OCI-LY7 (cell line): ENCODE data around the gene UBE2J2. TPM values are rescaled to one million over a fixed set of nuclear protein-coding genes. Genes with fewer than 3 reads are reported as not detected.

Source experiments
- BruUV-seq: library from RNA; stranded (reverse); fragments of 400-500 nt; replicated peaks from 2 replicates; lab custom pipeline; 2021; lab: Mats Ljungman, UMichigan
- CTCF ChIA-PET: fragments of 300-600 bp; sonication (Branson Sonifier 250); formaldehyde crosslinking; loops from one replicate; lab custom pipeline; 2022; ENCODE audit warnings: antibody characterized with exemption; ENCODE audit not compliant: unreplicated experiment; lab: Charles Lee
- POLR2A ChIA-PET: fragments of 300-600 bp; sonication (Branson Sonifier 250); formaldehyde crosslinking; loops from one replicate; lab custom pipeline; 2022; ENCODE audit warnings: antibody characterized with exemption; lab: Charles Lee
- DNase-seq: peaks from one replicate; pipeline ENCODE4 v3.0.0-alpha.2; 2015; ENCODE audit warnings: low spot score
- H2AFZ ChIP-seq: fragments of 200-600 bp; sonication (generic), shearing (Covaris generic); 2 replicates; pipeline ENCODE4 v1.6.1; 2014; ENCODE audit warnings: mild to moderate bottlenecking, antibody characterized with exemption, low read length, moderate library complexity
- H3K27ac ChIP-seq: fragments of 200-600 bp; sonication (generic); 2 replicates; pipeline ENCODE4 v1.5.1; 2014; ENCODE audit warnings: mixed run types, low read depth, mild to moderate bottlenecking, moderate library complexity, low read length, inconsistent platforms; ENCODE audit not compliant: poor library complexity, severe bottlenecking
- H3K36me3 ChIP-seq: fragments of 200-600 bp; sonication (generic); 2 replicates; pipeline ENCODE4 v1.6.1; 2014; ENCODE audit warnings: mild to moderate bottlenecking, antibody characterized with exemption, low read length, moderate library complexity, mixed read lengths; ENCODE audit not compliant: insufficient read depth
- H3K4me1 ChIP-seq: fragments of 200-600 bp; sonication (generic); 2 replicates; pipeline ENCODE4 v1.5.1; 2014; ENCODE audit warnings: mild to moderate bottlenecking, low read length; ENCODE audit not compliant: insufficient read depth, poor library complexity, severe bottlenecking
- H3K4me2 ChIP-seq: fragments of 200-600 bp; sonication (generic); 2 replicates; pipeline ENCODE4 v1.6.1; 2014; ENCODE audit warnings: mild to moderate bottlenecking, low read length
- H3K4me3 ChIP-seq: fragments of 200-600 bp; sonication (generic); 2 replicates; pipeline ENCODE4 v1.5.1; 2014; ENCODE audit warnings: mild to moderate bottlenecking, low read depth, low read length; ENCODE audit not compliant: poor library complexity, severe bottlenecking
- H3K79me2 ChIP-seq: fragments of 200-600 bp; sonication (generic); 2 replicates; pipeline ENCODE4 v1.6.1; 2016; ENCODE audit warnings: low read depth, mild to moderate bottlenecking, low read length, moderate library complexity, mixed read lengths; ENCODE audit not compliant: insufficient read depth
- H3K9me2 ChIP-seq: fragments of 200-600 bp; sonication (generic); 2 replicates; pipeline ENCODE4 v1.6.1; 2016; ENCODE audit warnings: mild to moderate bottlenecking, low read length, mixed read lengths; ENCODE audit not compliant: insufficient read depth
- H3K9me3 ChIP-seq: fragments of 200-600 bp; sonication (generic); 2 replicates; pipeline ENCODE4 v1.6.1; 2014; ENCODE audit warnings: mild to moderate bottlenecking, mixed run types, low read length, mixed read lengths
- H4K20me1 ChIP-seq: fragments of 200-600 bp; sonication (generic); 2 replicates; pipeline ENCODE4 v1.6.1; 2014; ENCODE audit warnings: mild to moderate bottlenecking, antibody characterized with exemption, low read length, moderate library complexity, mixed read lengths; ENCODE audit not compliant: insufficient read depth
- EZH2phosphoT487 ChIP-seq: fragments of 200-600 bp; sonication (generic); IDR thresholded peaks from 2 replicates; pipeline ENCODE4 v1.6.1; 2018; ENCODE audit warnings: low read depth, borderline replicate concordance, mild to moderate bottlenecking, mixed run types, antibody characterized with exemption, low read length, moderate library complexity, mixed read lengths
- intact Hi-C: fragments of 100-400 bp; cut with micrococcal nuclease; formaldehyde crosslinking; loops from one replicate; pipeline ENCODE4 v1.10.0; 2022; ENCODE audit not compliant: unreplicated experiment
- total RNA-seq, 2 experiments: library from RNA; depleted of rRNA in 1 of 2; stranded (reverse); fragments of >200 nt in 1 of 2; shearing (Covaris generic) in 1 of 2; gene quantifications; 2 replicates each; pipeline ENCODE4 v1.2.3, GENCODE V29; 2014 to 2022
- TF ChIP-seq, protein P1 (sequence below): fragments of 200-600 bp; sonication (generic); conservative IDR thresholded peaks from 2 replicates; pipeline ENCODE4 v1.5.1; 2014; ENCODE audit warnings: mild to moderate bottlenecking, antibody characterized with exemption, low read length, moderate library complexity, mixed read lengths

UBE2J2 gene
- total RNA-seq, 2 experiments from 2014 or later, result 69.2 to 88.7 TPM

GRCh38 chr1:1270813-1271212 lies 2.8 kb downstream of the UBE2J2 start:
- intact Hi-C loops, result no loop called here
- ChIA-PET CTCF (no interaction called here), POLR2A (no interaction called here)
- DNase-seq, result no peak
- Histone ChIP-seq H3K4me1 (peaks cover 26% of the 10 kb centered on the region), H3K27ac (no peak overlapping the region), H3K9me3 (no peaks in the 10 kb centered on the region), H3K36me3 (peaks cover 52% of the 10 kb centered on the region), H3K9me2 (no peaks in the 10 kb centered on the region), H3K4me3 (peak overlapping the region; percentile 2), H3K4me2 (peak overlapping the region; percentile 35; the same call in 1 of the 2 replicates), H2AFZ (no peak overlapping the region), H3K79me2 (peaks cover 39% of the 10 kb centered on the region), H4K20me1 (0 out of 2 replicates have a peak, but pooled peaks cover 12% of the 10 kb centered on the region)
- TF ChIP-seq, protein P1, sequence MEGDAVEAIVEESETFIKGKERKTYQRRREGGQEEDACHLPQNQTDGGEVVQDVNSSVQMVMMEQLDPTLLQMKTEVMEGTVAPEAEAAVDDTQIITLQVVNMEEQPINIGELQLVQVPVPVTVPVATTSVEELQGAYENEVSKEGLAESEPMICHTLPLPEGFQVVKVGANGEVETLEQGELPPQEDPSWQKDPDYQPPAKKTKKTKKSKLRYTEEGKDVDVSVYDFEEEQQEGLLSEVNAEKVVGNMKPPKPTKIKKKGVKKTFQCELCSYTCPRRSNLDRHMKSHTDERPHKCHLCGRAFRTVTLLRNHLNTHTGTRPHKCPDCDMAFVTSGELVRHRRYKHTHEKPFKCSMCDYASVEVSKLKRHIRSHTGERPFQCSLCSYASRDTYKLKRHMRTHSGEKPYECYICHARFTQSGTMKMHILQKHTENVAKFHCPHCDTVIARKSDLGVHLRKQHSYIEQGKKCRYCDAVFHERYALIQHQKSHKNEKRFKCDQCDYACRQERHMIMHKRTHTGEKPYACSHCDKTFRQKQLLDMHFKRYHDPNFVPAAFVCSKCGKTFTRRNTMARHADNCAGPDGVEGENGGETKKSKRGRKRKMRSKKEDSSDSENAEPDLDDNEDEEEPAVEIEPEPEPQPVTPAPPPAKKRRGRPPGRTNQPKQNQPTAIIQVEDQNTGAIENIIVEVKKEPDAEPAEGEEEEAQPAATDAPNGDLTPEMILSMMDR, result no peak
- TF ChIP-seq EZH2phosphoT487, result no peak
- no TSS peak for BruUV-seq

DNA sequence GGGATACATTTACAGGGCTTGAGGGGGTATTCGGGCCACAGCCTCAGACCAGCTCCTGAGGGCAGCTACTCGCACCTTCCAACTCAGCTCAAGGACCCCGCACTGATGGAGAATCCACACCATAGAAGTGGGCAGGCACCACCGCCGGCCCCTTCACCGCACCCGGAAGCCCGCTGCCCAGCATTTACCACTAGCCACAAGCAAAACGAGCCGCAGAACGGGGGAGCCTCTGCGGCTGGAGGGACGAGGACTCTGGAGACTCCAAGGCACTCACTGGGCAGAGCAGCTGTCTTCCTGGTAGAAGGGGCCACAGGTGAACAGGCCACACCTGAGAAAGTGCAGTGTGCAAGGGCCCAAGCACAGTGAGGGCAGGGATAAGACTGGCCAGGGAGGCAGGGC lies 5.4 kb downstream of the UBE2J2 start:
- Histone ChIP-seq H3K4me1 (peaks cover 19% of the 10 kb centered on the region), H2AFZ (no peak overlapping the region), H3K36me3 (peaks cover 73% of the 10 kb centered on the region), H3K9me3 (no peaks in the 10 kb centered on the region), H3K4me3 (no peak overlapping the region), H3K4me2 (no peak overlapping the region), H3K27ac (no peak overlapping the region), H3K9me2 (no peaks in the 10 kb centered on the region), H3K79me2 (peaks cover 39% of the 10 kb centered on the region), H4K20me1 (0 out of 2 replicates have a peak, but pooled peaks cover 12% of the 10 kb centered on the region)
- intact Hi-C loops, result no loop called here
- no peak for DNase-seq
- no TSS peak for BruUV-seq
- ChIA-PET POLR2A (no interaction called here), CTCF (no interaction called here)
- no peak for TF ChIP-seq EZH2phosphoT487
- TF ChIP-seq, protein P1, result no peak

- intact Hi-C loops, result no loop called here
- DNase-seq, result no peak
- ChIA-PET POLR2A (no interaction called here), CTCF (no interaction called here)
- no TSS peak for BruUV-seq
- no peak overlapping the region for H3K27ac ChIP-seq
- H3K4me3 ChIP-seq, result no peak overlapping the region
- no peak overlapping the region for H3K4me2 ChIP-seq
- TF ChIP-seq EZH2phosphoT487, result no peak
- TF ChIP-seq, protein P1, result no peak
- no peaks in the 10 kb centered on the region for H3K9me2 ChIP-seq
- peaks cover 33% of the 10 kb centered on the region for H3K79me2 ChIP-seq
- no peaks in the 10 kb centered on the region for H3K9me3 ChIP-seq
- H4K20me1 ChIP-seq, result 0 out of 2 replicates have a peak, but pooled peaks cover 12% of the 10 kb centered on the region
- peaks cover 79% of the 10 kb centered on the region for H3K36me3 ChIP-seq
- peaks cover 18% of the 10 kb centered on the region for H3K4me1 ChIP-seq
- no peak overlapping the region for H2AFZ ChIP-seq
Measured at GRCh38 chr1:1267488-1268283, 6.0 kb downstream of the UBE2J2 start.
